Neural cell (in vitro differentiated cells): ENCODE data around the gene CDH12. TPM values are rescaled to one million over a fixed set of nuclear protein-coding genes. Genes with fewer than 3 reads are reported as not detected.

Experiments
- H2AFZ ChIP-seq: fragments of 200-600, 300-800 bp; sonication (generic), shearing (Covaris generic); 2 replicates; pipeline ENCODE4 v1.6.0; 2014; ENCODE audit warnings: low read depth, mild to moderate bottlenecking, antibody characterized with exemption, low read length, moderate library complexity
- H3F3A ChIP-seq: fragments of 200-600 bp; shearing (Covaris generic); 2 replicates; pipeline ENCODE4 v1.6.1; 2016; ENCODE audit warnings: mild to moderate bottlenecking, moderate library complexity, mixed read lengths, antibody characterized with exemption, low read length; ENCODE audit not compliant: insufficient read depth, poor library complexity, severe bottlenecking
- H3K27ac ChIP-seq: fragments of 200-600, 300-800 bp; sonication (generic), shearing (Covaris generic); 2 replicates; pipeline ENCODE4 v1.5.1; 2014; ENCODE audit warnings: mild to moderate bottlenecking, low read length, moderate library complexity
- H3K27me3 ChIP-seq: fragments of 300-800, 200-600 bp; sonication (generic), shearing (Covaris generic); 2 replicates; pipeline ENCODE4 v1.6.0; 2014; ENCODE audit warnings: mild to moderate bottlenecking, low read depth, low read length, moderate library complexity; ENCODE audit not compliant: insufficient read depth
- H3K36me3 ChIP-seq: fragments of 300-800, 200-600 bp; sonication (generic), shearing (Covaris generic); 2 replicates; pipeline ENCODE4 v1.5.1; 2014; ENCODE audit warnings: mild to moderate bottlenecking, antibody characterized with exemption, low read length, moderate library complexity; ENCODE audit not compliant: insufficient read depth
- H3K4me2 ChIP-seq: fragments of 300-800, 200-600 bp; sonication (generic), shearing (Covaris generic); 2 replicates; pipeline ENCODE4 v1.6.0; 2014; ENCODE audit warnings: mild to moderate bottlenecking, low read length
- H3K4me3 ChIP-seq: fragments of 300-800, 200-600 bp; sonication (generic), shearing (Covaris generic); 2 replicates; pipeline ENCODE4 v1.5.1; 2014; ENCODE audit warnings: mild to moderate bottlenecking, low read length, moderate library complexity
- H3K79me2 ChIP-seq: fragments of 200-600 bp; shearing (Covaris generic); replicated peaks from 2 replicates; pipeline ENCODE4 v1.6.0; 2014; ENCODE audit warnings: mild to moderate bottlenecking, low read length, moderate library complexity; ENCODE audit not compliant: insufficient read depth
- H3K9ac ChIP-seq: fragments of 300-800, 200-600 bp; sonication (generic), shearing (Covaris generic); 2 replicates; pipeline ENCODE4 v1.6.1; 2016; ENCODE audit warnings: mild to moderate bottlenecking, low read length, mixed read lengths
- H3K9me2 ChIP-seq: fragments of 200-600 bp; shearing (Covaris generic); 2 replicates; pipeline ENCODE4 v1.6.1; 2016; ENCODE audit warnings: mild to moderate bottlenecking, low read length, mixed read lengths; ENCODE audit not compliant: insufficient read depth
- H3K9me3 ChIP-seq: fragments of 200-600, 300-800 bp; sonication (generic), shearing (Covaris generic); 2 replicates; pipeline ENCODE4 v1.6.1; 2016; ENCODE audit warnings: mild to moderate bottlenecking, mixed run types, low read length, moderate library complexity, mixed read lengths
- H4K20me1 ChIP-seq: fragments of 200-600 bp; shearing (Covaris generic); 2 replicates; pipeline ENCODE4 v1.6.1; 2016; ENCODE audit warnings: mild to moderate bottlenecking, mixed run types; ENCODE audit not compliant: insufficient read depth
- EP300 ChIP-seq: fragments of 450-650 bp; conservative IDR thresholded peaks from 2 replicates; pipeline ENCODE4 v1.6.1; 2014; ENCODE audit warnings: antibody characterized with exemption, mild to moderate bottlenecking, moderate library complexity; ENCODE audit not compliant: poor library complexity, severe bottlenecking
- EZH2 ChIP-seq: fragments of 200-600, 300-800 bp; shearing (Covaris generic), sonication (generic); IDR thresholded peaks from 2 replicates; pipeline ENCODE4 v1.6.1; 2014; ENCODE audit warnings: antibody characterized with exemption, low read length, borderline replicate concordance, mild to moderate bottlenecking; ENCODE audit not compliant: insufficient read depth, poor library complexity, severe bottlenecking
- MXI1 ChIP-seq: fragments of 450-650 bp; conservative IDR thresholded peaks from 2 replicates; pipeline ENCODE4 v1.6.1; 2014; ENCODE audit warnings: antibody characterized with exemption, mild to moderate bottlenecking; ENCODE audit not compliant: poor library complexity, severe bottlenecking
- POLR2AphosphoS5 ChIP-seq: IDR thresholded peaks from 2 replicates; pipeline ENCODE4 v1.6.1; 2012
- RAD21 ChIP-seq: fragments of 450-650 bp; conservative IDR thresholded peaks from 2 replicates; pipeline ENCODE4 v1.6.1; 2014; ENCODE audit warnings: antibody characterized with exemption, mild to moderate bottlenecking, moderate library complexity
- REST ChIP-seq: IDR thresholded peaks from 2 replicates; pipeline ENCODE4 v1.6.1; 2012; ENCODE audit warnings: borderline replicate concordance
- SMC3 ChIP-seq: fragments of 450-650 bp; conservative IDR thresholded peaks from 2 replicates; pipeline ENCODE4 v1.6.1; 2014; ENCODE audit warnings: antibody characterized with exemption, mild to moderate bottlenecking, moderate library complexity; ENCODE audit not compliant: poor library complexity
- TAF1 ChIP-seq: IDR thresholded peaks from 2 replicates; pipeline ENCODE4 v1.6.1; 2012; ENCODE audit warnings: low read depth
- polyA plus RNA-seq: library from polyadenylated mRNA; depleted of rRNA; stranded (reverse); fragments of >200 nt; gene quantifications from 2 replicates; pipeline ENCODE4 v1.2.3, GENCODE V29; 2014
- TF ChIP-seq, protein P1 (sequence below): fragments of 450-650 bp; IDR thresholded peaks from 2 replicates; pipeline ENCODE4 v1.5.1; 2014; ENCODE audit warnings: antibody characterized with exemption, mild to moderate bottlenecking, moderate library complexity; ENCODE audit not compliant: poor library complexity, severe bottlenecking

The CDH12 gene
- polyA plus RNA-seq, 1 donor from 2014 or later, result 2.1 TPM

- Histone ChIP-seq H3K9me3 (no peaks in the 10 kb centered on the region), H3K27ac (no peak overlapping the region), H3K9ac (no peak overlapping the region), H3F3A (no peaks in the 10 kb centered on the region), H2AFZ (no peak overlapping the region), H3K4me2 (no peak overlapping the region), H3K9me2 (no peaks in the 10 kb centered on the region), H3K4me3 (no peak overlapping the region), H3K27me3 (no peaks in the 10 kb centered on the region), H3K79me2 (no peaks in the 10 kb centered on the region), H3K36me3 (no peaks in the 10 kb centered on the region), H4K20me1 (no peaks in the 10 kb centered on the region)
- TF ChIP-seq MXI1, result no peak
- no peak for TF ChIP-seq EP300
- TF ChIP-seq EZH2, result no peak
- TF ChIP-seq SMC3, result no peak
These were observed 388.0 kb downstream of the CDH12 start for GRCh38 chr5:22465177-22465576.

DNA sequence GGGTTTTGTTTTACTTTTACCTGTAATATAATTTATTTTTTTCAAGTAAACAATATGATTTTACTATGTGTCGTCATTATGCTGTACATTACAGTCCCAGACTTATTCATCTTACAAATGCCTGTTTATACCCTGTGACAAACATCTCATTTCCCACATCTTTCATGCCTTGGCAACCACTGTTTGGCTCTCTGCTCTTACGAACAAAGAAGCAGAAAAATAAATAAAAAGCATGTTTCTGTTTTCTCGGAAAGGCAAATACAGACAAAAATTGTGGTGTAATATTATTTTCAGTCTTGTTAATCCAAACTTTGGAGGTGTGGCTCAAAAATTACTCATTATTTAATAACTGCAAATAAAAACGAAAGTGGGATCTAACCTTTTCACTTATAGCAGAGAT is 393.0 kb downstream of the CDH12 start:
- Histone ChIP-seq H3K4me2 (no peak overlapping the region), H3K9me2 (no peaks in the 10 kb centered on the region), H3K36me3 (no peaks in the 10 kb centered on the region), H3K9ac (no peak overlapping the region), H3F3A (no peaks in the 10 kb centered on the region), H3K9me3 (no peaks in the 10 kb centered on the region), H3K4me3 (no peak overlapping the region), H2AFZ (no peak overlapping the region), H3K79me2 (no peaks in the 10 kb centered on the region), H4K20me1 (no peaks in the 10 kb centered on the region), H3K27ac (no peak overlapping the region), H3K27me3 (no peaks in the 10 kb centered on the region)
- no peak for TF ChIP-seq EP300
- TF ChIP-seq RAD21, result no peak
- no peak for TF ChIP-seq POLR2AphosphoS5
- TF ChIP-seq REST, result no peak
- no peak for TF ChIP-seq SMC3
- no peak for TF ChIP-seq MXI1
- TF ChIP-seq TAF1, result no peak
- TF ChIP-seq EZH2, result no peak
- TF ChIP-seq, protein P1, sequence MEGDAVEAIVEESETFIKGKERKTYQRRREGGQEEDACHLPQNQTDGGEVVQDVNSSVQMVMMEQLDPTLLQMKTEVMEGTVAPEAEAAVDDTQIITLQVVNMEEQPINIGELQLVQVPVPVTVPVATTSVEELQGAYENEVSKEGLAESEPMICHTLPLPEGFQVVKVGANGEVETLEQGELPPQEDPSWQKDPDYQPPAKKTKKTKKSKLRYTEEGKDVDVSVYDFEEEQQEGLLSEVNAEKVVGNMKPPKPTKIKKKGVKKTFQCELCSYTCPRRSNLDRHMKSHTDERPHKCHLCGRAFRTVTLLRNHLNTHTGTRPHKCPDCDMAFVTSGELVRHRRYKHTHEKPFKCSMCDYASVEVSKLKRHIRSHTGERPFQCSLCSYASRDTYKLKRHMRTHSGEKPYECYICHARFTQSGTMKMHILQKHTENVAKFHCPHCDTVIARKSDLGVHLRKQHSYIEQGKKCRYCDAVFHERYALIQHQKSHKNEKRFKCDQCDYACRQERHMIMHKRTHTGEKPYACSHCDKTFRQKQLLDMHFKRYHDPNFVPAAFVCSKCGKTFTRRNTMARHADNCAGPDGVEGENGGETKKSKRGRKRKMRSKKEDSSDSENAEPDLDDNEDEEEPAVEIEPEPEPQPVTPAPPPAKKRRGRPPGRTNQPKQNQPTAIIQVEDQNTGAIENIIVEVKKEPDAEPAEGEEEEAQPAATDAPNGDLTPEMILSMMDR, result no peak

- no peaks in the 10 kb centered on the region for H3K79me2 ChIP-seq
- no peaks in the 10 kb centered on the region for H3K9me2 ChIP-seq
- H3K36me3 ChIP-seq, result no peaks in the 10 kb centered on the region
- H3K27ac ChIP-seq, result no peak overlapping the region
- TF ChIP-seq TAF1 (no peak), REST (no peak), MXI1 (no peak), EP300 (no peak), RAD21 (no peak), EZH2 (no peak), SMC3 (no peak), POLR2AphosphoS5 (no peak)
- TF ChIP-seq, protein P1, result no peak
- no peak overlapping the region for H3K9ac ChIP-seq
- H2AFZ ChIP-seq, result no peak overlapping the region
- H3F3A ChIP-seq, result no peaks in the 10 kb centered on the region
- H4K20me1 ChIP-seq, result no peaks in the 10 kb centered on the region
- no peaks in the 10 kb centered on the region for H3K27me3 ChIP-seq
- no peak overlapping the region for H3K4me3 ChIP-seq
- H3K9me3 ChIP-seq, result no peaks in the 10 kb centered on the region
- no peak overlapping the region for H3K4me2 ChIP-seq
These were observed 420.2 kb downstream of the CDH12 start for GRCh38 chr5:22432905-22433304.
